Renal pelvis (tissue), 4 donors: ENCODE measurements around the gene HBEGF. TPM values are rescaled to one million over a fixed set of nuclear protein-coding genes. Genes with fewer than 3 reads are reported as not detected.
A peak's percentile ranks its signal among the peaks of the same experiment; 100 is the strongest.

ENCODE experiments used
- DNase-seq: peaks from one replicate; pipeline ENCODE4 v3.0.0-alpha.2; 2013
- polyA plus RNA-seq, 3 donors: library from polyadenylated mRNA; unstranded; fragments of 120-200 nt; gene quantifications; one replicate each; pipeline ENCODE4 v1.2.1, GENCODE V29; 2013; ENCODE audit not compliant: insufficient read length in 3 of 3

The HBEGF gene
- polyA plus RNA-seq, 3 donors = 7.5 to 10.4 (median 9.1) TPM

- no peak for DNase-seq
These were observed 6.8 kb downstream of the HBEGF start for GRCh38 chr5:140339636-140340035.

- DNase-seq = no peak
These were observed 7.5 kb downstream of the HBEGF start for GRCh38 chr5:140338908-140339307.

GRCh38 chr5:140338336-140338735 is 8.1 kb downstream of the HBEGF start:
- DNase-seq = no peak

- no peak for DNase-seq
These were observed 8.5 kb downstream of the HBEGF start for GRCh38 chr5:140337880-140338279.

- peak; percentile 66 for DNase-seq
These were observed 10.0 kb downstream of the HBEGF start for GRCh38 chr5:140336388-140336787.

GRCh38 chr5:140331638-140332037 is 14.8 kb downstream of the HBEGF start:
- DNase-seq = no peak

GRCh38 chr5:140329739-140330481 is 16.5 kb downstream of the HBEGF start:
- DNase-seq = no peak

- DNase-seq = no peak
These were observed 18.2 kb downstream of the HBEGF start for GRCh38 chr5:140328036-140328764.

- no peak for DNase-seq
These were observed 18.8 kb downstream of the HBEGF start for GRCh38 chr5:140327589-140327988.

GRCh38 chr5:140325486-140325885 is 20.9 kb downstream of the HBEGF start:
- DNase-seq = no peak

GRCh38 chr5:140324617-140325241 is 21.7 kb downstream of the HBEGF start:
- peak; percentile 63 for DNase-seq

GRCh38 chr5:140324041-140324600 is 22.3 kb downstream of the HBEGF start:
- DNase-seq = no peak

GRCh38 chr5:140322751-140323731 is 23.4 kb downstream of the HBEGF start:
- DNase-seq = peak; percentile 56

- no peak for DNase-seq
These were observed 24.6 kb downstream of the HBEGF start for GRCh38 chr5:140321796-140322195.

- no peak for DNase-seq
These were observed 26.6 kb downstream of the HBEGF start for GRCh38 chr5:140319833-140320232.

GRCh38 chr5:140318792-140319191 is 27.6 kb downstream of the HBEGF start:
- no peak for DNase-seq

- DNase-seq = no peak
These were observed 28.5 kb downstream of the HBEGF start for GRCh38 chr5:140317859-140318258.

- DNase-seq = no peak
These were observed 33.6 kb downstream of the HBEGF start for GRCh38 chr5:140312791-140313189.

GRCh38 chr5:140312067-140312790 is 34.2 kb downstream of the HBEGF start:
- DNase-seq = no peak

- DNase-seq = no peak
These were observed 35.4 kb downstream of the HBEGF start for GRCh38 chr5:140311011-140311467.

GRCh38 chr5:140310434-140310833 is 36.0 kb downstream of the HBEGF start:
- no peak for DNase-seq
